Mesenchymal stem cell (in vitro differentiated cells and primary cell): ENCODE results near the gene USP38.
A peak's percentile ranks its signal among the peaks of the same experiment; 100 is the strongest.
"Not testable (repeated sequence)": the region's sequence is repeated elsewhere in the genome, so short reads cannot be mapped to it uniquely, and the experiment has no call there.

Source experiments
- DNase-seq: peaks from one replicate; pipeline ENCODE4 v3.0.0-alpha.2; 2013
- H2AFZ ChIP-seq: one replicate; pipeline ENCODE4 v1.6.1; 2013; ENCODE audit warnings: low read depth, mild to moderate bottlenecking, control low read depth, inconsistent platforms, low read length, moderate library complexity
- H2AK5ac ChIP-seq: 2 replicates; pipeline ENCODE4 v1.6.1; 2013; ENCODE audit warnings: low read length, moderate library complexity, mild to moderate bottlenecking, inconsistent platforms; ENCODE audit not compliant: severe bottlenecking
- H2BK120ac ChIP-seq: one replicate; pipeline ENCODE4 v1.6.1; 2013; ENCODE audit warnings: low read depth, mild to moderate bottlenecking, inconsistent platforms, low read length, moderate library complexity
- H2BK12ac ChIP-seq, 2 experiments: one replicate each; pipeline ENCODE4 v1.6.1; 2013; ENCODE audit warnings: inconsistent platforms in 2 of 2, low read length in 2 of 2, mild to moderate bottlenecking in 2 of 2, moderate library complexity in 2 of 2, control low read depth in 1 of 2
- H2BK15ac ChIP-seq: one replicate; pipeline ENCODE4 v1.6.1; 2013; ENCODE audit warnings: mild to moderate bottlenecking, low read depth, inconsistent platforms; ENCODE audit not compliant: poor library complexity, severe bottlenecking
- H2BK5ac ChIP-seq: 2 replicates; pipeline ENCODE4 v1.6.1; 2013; ENCODE audit warnings: low read depth, mild to moderate bottlenecking, low read length, control low read depth, inconsistent platforms; ENCODE audit not compliant: poor library complexity, severe bottlenecking
- H3K14ac ChIP-seq, 2 experiments: one replicate each; pipeline ENCODE4 v1.6.1; 2013; ENCODE audit warnings: inconsistent platforms in 2 of 2, low read length in 2 of 2, control low read depth in 1 of 2, mild to moderate bottlenecking in 1 of 2, moderate library complexity in 1 of 2
- H3K18ac ChIP-seq, 2 experiments: one replicate each; pipeline ENCODE4 v1.6.1; 2013; ENCODE audit warnings: inconsistent platforms in 2 of 2, low read length in 2 of 2, control low read depth in 1 of 2, low read depth in 1 of 2, mild to moderate bottlenecking in 1 of 2
- H3K23ac ChIP-seq, 2 experiments: one replicate each; pipeline ENCODE4 v1.6.1; 2013; ENCODE audit warnings: inconsistent platforms in 2 of 2, low read length in 2 of 2, mild to moderate bottlenecking in 2 of 2, moderate library complexity in 2 of 2, control low read depth in 1 of 2
- H3K27ac ChIP-seq: 2 replicates; pipeline ENCODE4 v1.5.1; 2013; ENCODE audit warnings: mild to moderate bottlenecking, moderate library complexity, low read length, control low read depth, inconsistent platforms; ENCODE audit not compliant: poor library complexity, severe bottlenecking
- H3K27me3 ChIP-seq, 2 experiments: 2 replicates each; pipeline versions ENCODE4 v1.6.1 to v1.7.0; 2013; ENCODE audit warnings: low read length in 2 of 2, mild to moderate bottlenecking in 2 of 2, moderate library complexity in 2 of 2, control low read depth in 1 of 2, inconsistent platforms in 1 of 2; ENCODE audit not compliant: control insufficient read depth in 1 of 2, insufficient read depth in 1 of 2
- H3K36me3 ChIP-seq, 2 experiments: 2 replicates each; pipeline versions ENCODE4 v1.6.1 to v1.7.0; 2013; ENCODE audit warnings: low read length in 2 of 2, control low read depth in 1 of 2, inconsistent platforms in 1 of 2, low read depth in 1 of 2, mild to moderate bottlenecking in 1 of 2; ENCODE audit not compliant: insufficient read depth in 2 of 2, control insufficient read depth in 1 of 2
- H3K4ac ChIP-seq, 2 experiments: one replicate each; pipeline ENCODE4 v1.6.1; 2013; ENCODE audit warnings: inconsistent platforms in 2 of 2, low read length in 2 of 2, mild to moderate bottlenecking in 2 of 2, moderate library complexity in 2 of 2, control low read depth in 1 of 2, low read depth in 1 of 2
- H3K4me1 ChIP-seq: 2 replicates; pipeline ENCODE4 v1.6.1; 2013; ENCODE audit warnings: low read depth, low read length, control low read depth; ENCODE audit not compliant: control insufficient read depth, insufficient read depth
- H3K4me2 ChIP-seq: 2 replicates; pipeline ENCODE4 v1.6.1; 2013; ENCODE audit warnings: low read length, mild to moderate bottlenecking, inconsistent platforms; ENCODE audit not compliant: poor library complexity, severe bottlenecking
- H3K4me3 ChIP-seq, 2 experiments: 2 replicates each; pipeline versions ENCODE4 v1.5.1 to v1.7.0; 2013; ENCODE audit warnings: low read length in 2 of 2, mild to moderate bottlenecking in 2 of 2, control low read depth in 1 of 2, low read depth in 1 of 2; ENCODE audit not compliant: insufficient read depth in 1 of 2
- H3K79me1 ChIP-seq: replicated peaks from 2 replicates; pipeline ENCODE4 v1.6.1; 2013; ENCODE audit warnings: mild to moderate bottlenecking, control low read depth, low read length, inconsistent platforms; ENCODE audit not compliant: poor library complexity, severe bottlenecking
- H3K9ac ChIP-seq: 2 replicates; pipeline ENCODE4 v1.7.0; 2013; ENCODE audit warnings: mild to moderate bottlenecking, low read length, moderate library complexity
- H3K9me3 ChIP-seq: 2 replicates; pipeline ENCODE4 v1.7.0; 2013; ENCODE audit warnings: mild to moderate bottlenecking, low read length; ENCODE audit not compliant: control insufficient read depth
- H4K8ac ChIP-seq: one replicate; pipeline ENCODE4 v1.6.1; 2013; ENCODE audit warnings: inconsistent platforms, mild to moderate bottlenecking, low read length, moderate library complexity
- H4K91ac ChIP-seq: one replicate; pipeline ENCODE4 v1.6.1; 2013; ENCODE audit warnings: mild to moderate bottlenecking, low read length, inconsistent platforms
- WGBS: methylation state at CpG from one replicate; pipeline ENCODE4 v1.1.7; 2013; ENCODE audit warnings: mixed read lengths; 5-methylcytosine and 5-hydroxymethylcytosine counted together

USP38 gene

GRCh38 chr4:143237195-143237594, 52.5 kb downstream of the USP38 start:
- H3K9ac ChIP-seq, DNase-seq, H2BK12ac ChIP-seq, H4K91ac ChIP-seq, H3K14ac ChIP-seq, H3K4me1 ChIP-seq, H4K8ac ChIP-seq, H3K4me3 ChIP-seq, H2AK5ac ChIP-seq, H2BK5ac ChIP-seq, H3K23ac ChIP-seq, H3K79me1 ChIP-seq, H3K4ac ChIP-seq, H3K36me3 ChIP-seq, H3K18ac ChIP-seq, H3K27ac ChIP-seq, H3K4me2 ChIP-seq, H3K27me3 ChIP-seq, H2AFZ ChIP-seq, H3K9me3 ChIP-seq, H2BK15ac ChIP-seq, H2BK120ac ChIP-seq: not testable (repeated sequence)
- WGBS = 99% methylated on average over 5 of the region's 11 CpGs

- no peaks in the 10 kb centered on the region for H3K4me1 ChIP-seq
- no peaks in the 10 kb centered on the region for H3K36me3 ChIP-seq
- no peak overlapping the region for H2BK12ac ChIP-seq
- H2BK15ac ChIP-seq = no peak overlapping the region
- no peak overlapping the region for H2AK5ac ChIP-seq
- H4K91ac ChIP-seq = no peak overlapping the region
- no peak for DNase-seq
- no peaks in the 10 kb centered on the region for H3K9me3 ChIP-seq
- H3K23ac ChIP-seq = no peak overlapping the region
- H3K14ac ChIP-seq = no peak overlapping the region
- no peak overlapping the region for H3K27ac ChIP-seq
- H2AFZ ChIP-seq = no peak overlapping the region
- no peak overlapping the region for H3K4me3 ChIP-seq
- H2BK120ac ChIP-seq = no peak overlapping the region
- H3K9ac ChIP-seq = no peak overlapping the region
- no peak overlapping the region for H3K4ac ChIP-seq
- H3K4me2 ChIP-seq = no peak overlapping the region
- no peak overlapping the region for H4K8ac ChIP-seq
- no peak overlapping the region for H3K18ac ChIP-seq
- no peaks in the 10 kb centered on the region for H3K79me1 ChIP-seq
- 57% methylated on average over 1 of the region's 1 CpG for WGBS
- H2BK5ac ChIP-seq = no peak overlapping the region
- no peaks in the 10 kb centered on the region for H3K27me3 ChIP-seq
Measured at GRCh38 chr4:143240939-143241679, 56.4 kb downstream of the USP38 start.

GRCh38 chr4:143241892-143242291, 57.2 kb downstream of the USP38 start:
- no peaks in the 10 kb centered on the region for H3K36me3 ChIP-seq
- H2AK5ac ChIP-seq = no peak overlapping the region
- WGBS = 100% methylated on average over 1 of the region's 1 CpG
- H3K4me1 ChIP-seq = no peaks in the 10 kb centered on the region
- peak; percentile 14 for DNase-seq
- no peak overlapping the region for H2BK5ac ChIP-seq
- no peak overlapping the region for H4K8ac ChIP-seq
- H2AFZ ChIP-seq = no peak overlapping the region
- H3K4me3 ChIP-seq = no peak overlapping the region
- H2BK12ac ChIP-seq = no peak overlapping the region
- H3K9ac ChIP-seq = no peak overlapping the region
- no peak overlapping the region for H2BK15ac ChIP-seq
- H3K9me3 ChIP-seq = no peaks in the 10 kb centered on the region
- no peak overlapping the region for H3K18ac ChIP-seq
- no peak overlapping the region for H2BK120ac ChIP-seq
- H4K91ac ChIP-seq = no peak overlapping the region
- no peak overlapping the region for H3K4ac ChIP-seq
- no peak overlapping the region for H3K4me2 ChIP-seq
- H3K79me1 ChIP-seq = no peaks in the 10 kb centered on the region
- H3K14ac ChIP-seq = no peak overlapping the region
- H3K23ac ChIP-seq = no peak overlapping the region
- no peaks in the 10 kb centered on the region for H3K27me3 ChIP-seq
- H3K27ac ChIP-seq = no peak overlapping the region

- Histone ChIP-seq H2BK12ac (no peak overlapping the region), H3K9me3 (no peaks in the 10 kb centered on the region), H3K4me1 (no peaks in the 10 kb centered on the region), H2BK15ac (no peak overlapping the region), H2BK120ac (no peak overlapping the region), H3K4me3 (no peak overlapping the region), H3K36me3 (no peaks in the 10 kb centered on the region), H3K23ac (no peak overlapping the region), H2AK5ac (no peak overlapping the region), H3K14ac (no peak overlapping the region), H2BK5ac (no peak overlapping the region), H4K8ac (no peak overlapping the region), H4K91ac (no peak overlapping the region), H3K4me2 (no peak overlapping the region), H3K4ac (no peak overlapping the region), H3K18ac (no peak overlapping the region), H3K9ac (no peak overlapping the region), H3K27ac (no peak overlapping the region), H3K79me1 (no peaks in the 10 kb centered on the region), H3K27me3 (no peaks in the 10 kb centered on the region), H2AFZ (no peak overlapping the region)
- no peak for DNase-seq
- no CpG with 5 or more reads among the region's 2 CpGs for WGBS
Measured at GRCh38 chr4:143243041-143243440, 58.3 kb downstream of the USP38 start.
